NCI-H748 treated with DMSO at 0.1 percent for 48 hours (cell line): ENCODE results near the gene SCARF2.
"Not testable (repeated sequence)": the region's sequence is repeated elsewhere in the genome, so short reads cannot be mapped to it uniquely, and the experiment has no call there.

Experiments used
- DNase-seq: peaks from one replicate; lab custom pipeline; 2025; lab: John Stamatoyannopoulos, UW

SCARF2 gene

DNA sequence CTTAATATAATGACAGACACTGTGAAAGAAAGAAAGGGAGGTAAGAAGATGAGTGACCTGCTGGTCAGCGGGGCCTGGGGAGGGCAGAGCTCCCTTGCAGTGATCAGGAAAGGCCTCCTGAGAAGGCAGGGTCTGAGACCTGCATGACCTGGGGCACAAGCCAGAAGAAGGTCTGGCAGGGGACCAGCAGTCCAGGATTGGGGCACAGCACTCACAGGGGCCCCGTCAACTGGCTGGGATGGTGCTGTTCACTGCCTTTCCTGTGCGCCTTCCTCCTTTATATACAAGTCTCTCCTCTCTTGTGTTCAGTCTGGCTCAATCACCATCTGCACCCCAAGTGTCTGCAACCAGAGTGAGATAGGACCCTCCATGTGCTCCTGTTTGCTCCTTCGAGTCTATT is 22.2 kb upstream of the SCARF2 start:
- no peak for DNase-seq

DNA sequence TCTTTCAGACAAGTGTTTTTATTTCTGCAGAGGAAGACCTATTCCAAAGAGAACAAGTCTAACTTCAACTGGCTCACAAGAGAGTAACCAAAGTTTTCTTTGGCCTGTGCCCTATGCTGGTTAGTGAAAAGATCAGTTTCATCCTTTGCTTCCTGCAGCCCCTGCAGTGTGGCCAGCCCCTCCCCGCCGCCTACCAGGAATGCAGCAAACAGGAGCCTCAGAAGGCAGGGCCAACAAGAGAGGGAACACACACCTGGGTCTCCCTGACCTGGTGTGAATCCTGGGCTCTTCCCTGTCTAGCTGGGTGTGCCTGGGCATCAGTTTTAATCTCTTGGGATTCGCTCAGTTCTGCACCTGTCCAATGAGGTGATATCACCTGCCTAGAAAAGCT is 21.5 kb upstream of the SCARF2 start:
- DNase-seq: no peak

DNA sequence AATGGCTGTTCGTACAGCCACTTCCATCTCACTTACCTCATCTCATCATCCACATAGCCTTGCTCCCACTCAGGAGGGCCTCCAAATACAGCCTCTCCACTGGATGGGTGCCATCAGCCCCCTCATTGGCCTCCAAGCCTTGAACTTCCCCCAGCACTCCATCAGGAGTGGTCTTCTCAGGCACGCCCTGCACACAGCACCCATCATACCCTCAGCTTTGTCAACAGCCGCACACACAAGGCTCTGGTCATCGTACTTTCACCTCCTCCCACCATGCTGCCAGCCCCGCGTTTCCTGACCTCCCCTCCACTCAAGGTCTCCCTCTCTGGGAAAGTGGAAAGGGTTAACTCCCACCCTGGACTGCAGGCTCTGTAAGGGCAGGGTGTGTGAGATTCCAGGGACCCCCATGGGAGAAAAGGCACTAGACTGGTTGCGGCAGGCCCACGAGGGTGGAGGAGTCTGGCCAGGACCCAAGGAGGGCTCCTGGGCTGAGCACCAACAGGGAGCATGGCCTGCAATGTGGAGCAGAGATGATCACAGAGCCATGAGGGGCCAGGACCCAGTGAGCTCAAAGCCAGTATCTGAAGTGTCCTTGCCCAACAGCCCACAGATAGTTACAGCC is 21.0 kb upstream of the SCARF2 start:
- DNase-seq: no peak

DNA sequence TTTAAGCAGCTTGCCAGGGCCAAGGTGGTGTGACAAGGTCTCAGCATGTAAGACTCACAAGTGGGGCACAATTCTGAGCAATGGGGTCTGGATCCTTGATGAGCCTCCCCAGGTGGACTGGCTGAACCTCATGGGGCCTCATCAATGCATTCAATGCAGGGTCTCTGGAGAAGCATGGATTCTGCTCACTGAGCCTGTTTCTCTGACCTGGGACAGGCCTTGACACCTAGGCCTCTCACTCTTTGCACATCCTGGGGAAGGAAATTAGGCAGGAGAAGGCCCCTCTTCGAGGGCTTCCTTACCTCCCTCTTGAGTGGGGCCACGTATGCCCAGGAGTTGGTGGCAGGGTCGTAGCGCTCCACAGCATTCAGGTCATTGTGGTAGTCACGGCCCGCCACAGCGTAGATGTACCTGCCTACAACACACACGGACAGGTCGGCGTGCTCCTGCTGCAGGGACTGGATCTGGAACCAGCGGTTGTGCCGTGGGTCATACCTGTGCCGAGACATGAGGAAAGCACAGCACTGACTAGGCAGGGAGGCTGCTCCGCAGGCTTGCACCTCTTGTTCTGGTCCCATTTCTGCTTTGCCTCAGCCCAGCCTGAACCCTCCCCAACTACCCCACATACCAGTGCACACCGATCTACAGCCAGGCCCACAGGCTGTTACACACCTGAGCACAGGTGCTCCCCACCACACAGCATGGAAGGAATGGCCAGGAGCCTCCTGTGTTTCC is 20.0 kb upstream of the SCARF2 start:
- DNase-seq: no peak

DNA sequence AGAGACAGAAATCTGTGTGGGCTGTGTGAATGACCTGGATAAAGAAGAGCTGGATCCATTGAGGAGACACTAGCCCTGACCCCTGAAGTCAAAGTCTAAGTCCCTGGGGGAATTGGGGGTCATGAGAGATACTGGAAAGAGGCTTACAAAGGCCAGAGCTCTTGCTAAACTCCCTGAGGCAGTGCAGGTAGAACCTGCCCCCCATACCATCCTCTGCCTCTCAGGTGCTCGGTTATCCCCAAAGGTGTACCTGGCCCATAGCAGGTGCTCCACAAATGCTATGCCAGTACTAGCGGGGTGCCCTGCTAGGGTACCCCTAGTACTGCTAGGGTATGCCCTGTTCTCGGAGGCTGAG is 19.1 kb upstream of the SCARF2 start:
- DNase-seq: no peak

DNA sequence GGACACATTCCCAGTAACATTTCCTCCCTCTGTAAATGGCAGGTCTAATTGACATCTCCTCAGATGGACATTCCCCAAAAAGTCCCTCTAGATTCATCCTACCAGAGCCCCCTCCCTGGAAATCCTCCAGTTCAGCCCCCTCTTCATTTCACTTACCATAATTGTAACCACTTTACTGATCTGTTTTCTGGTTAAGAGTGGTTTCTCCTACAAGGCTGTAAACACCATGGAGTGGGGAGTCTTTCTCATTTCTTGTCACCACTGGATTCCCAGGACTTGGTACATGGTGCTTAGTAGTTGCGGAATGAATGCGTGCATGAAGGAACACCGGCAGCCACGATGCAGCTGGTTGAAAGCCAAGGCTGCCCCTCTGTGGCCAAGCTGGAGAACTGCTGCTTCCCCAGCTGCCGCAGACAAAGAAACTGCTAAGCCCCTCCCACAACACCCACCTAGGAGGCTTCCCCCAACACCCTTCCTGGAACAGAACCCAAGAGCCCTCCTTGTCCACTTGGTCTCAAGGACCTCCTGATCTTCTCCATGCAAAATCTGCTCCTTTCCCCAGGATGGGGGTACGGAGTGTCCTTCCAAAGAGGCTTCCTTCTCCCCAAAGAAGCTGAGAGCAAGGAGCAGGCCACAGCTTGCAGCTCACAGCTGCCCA is 18.6 kb upstream of the SCARF2 start:
- DNase-seq: peak; percentile 8

DNA sequence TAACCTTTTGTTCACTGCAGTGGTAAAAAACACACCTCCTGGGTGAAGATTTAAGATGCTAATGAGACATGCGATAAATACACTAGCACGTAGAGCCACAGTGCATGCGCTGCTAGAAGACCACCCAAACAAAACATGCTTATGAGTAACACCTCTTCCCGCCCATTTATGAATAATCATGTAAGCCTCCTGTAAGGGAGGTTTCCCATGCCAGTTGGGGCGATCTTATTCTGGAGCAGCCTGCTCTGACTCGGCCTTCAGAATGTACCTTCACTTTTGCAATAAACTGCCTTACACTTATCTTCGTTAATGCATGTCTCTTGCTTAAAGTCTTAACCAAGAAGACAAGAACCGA is 18.1 kb upstream of the SCARF2 start:
- DNase-seq: no peak

DNA sequence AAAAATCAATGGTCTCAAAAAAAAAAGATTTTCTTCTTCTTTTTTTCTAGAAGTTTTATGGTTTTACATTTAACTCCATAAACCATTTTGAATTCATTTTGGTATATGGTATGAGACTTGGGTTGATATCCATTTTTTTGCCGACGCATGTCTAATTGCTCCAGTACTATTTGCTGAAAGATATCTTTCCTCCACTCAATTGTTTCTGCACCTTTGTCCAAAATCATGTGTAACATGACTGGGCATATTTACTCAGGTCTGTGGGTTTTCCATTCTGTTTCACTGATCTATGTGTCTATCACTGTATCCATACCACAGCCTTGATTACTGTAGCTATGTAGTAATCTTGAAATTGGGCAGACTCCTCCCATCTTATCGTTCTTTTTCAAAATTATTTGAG is 15.6 kb upstream of the SCARF2 start:
- no peak for DNase-seq

DNA sequence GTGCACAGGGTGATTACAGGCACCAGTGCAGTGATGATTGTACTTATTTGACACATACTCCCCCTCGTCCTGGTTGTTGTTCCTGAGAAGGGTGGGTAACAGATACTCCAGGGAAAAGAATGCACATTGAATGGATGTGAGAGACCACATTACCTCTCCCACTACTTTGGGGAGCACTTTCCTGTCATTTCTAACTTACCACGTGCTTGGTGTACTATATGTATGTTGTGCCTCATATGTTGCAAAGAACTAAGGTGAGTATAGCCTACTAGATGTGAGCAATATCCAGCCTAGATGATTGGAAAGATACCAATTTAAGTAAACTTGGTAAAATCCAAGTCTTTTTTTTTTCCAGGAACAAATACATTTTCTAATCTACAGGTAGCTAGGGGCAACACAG is 14.3 kb upstream of the SCARF2 start:
- DNase-seq: no peak

DNA sequence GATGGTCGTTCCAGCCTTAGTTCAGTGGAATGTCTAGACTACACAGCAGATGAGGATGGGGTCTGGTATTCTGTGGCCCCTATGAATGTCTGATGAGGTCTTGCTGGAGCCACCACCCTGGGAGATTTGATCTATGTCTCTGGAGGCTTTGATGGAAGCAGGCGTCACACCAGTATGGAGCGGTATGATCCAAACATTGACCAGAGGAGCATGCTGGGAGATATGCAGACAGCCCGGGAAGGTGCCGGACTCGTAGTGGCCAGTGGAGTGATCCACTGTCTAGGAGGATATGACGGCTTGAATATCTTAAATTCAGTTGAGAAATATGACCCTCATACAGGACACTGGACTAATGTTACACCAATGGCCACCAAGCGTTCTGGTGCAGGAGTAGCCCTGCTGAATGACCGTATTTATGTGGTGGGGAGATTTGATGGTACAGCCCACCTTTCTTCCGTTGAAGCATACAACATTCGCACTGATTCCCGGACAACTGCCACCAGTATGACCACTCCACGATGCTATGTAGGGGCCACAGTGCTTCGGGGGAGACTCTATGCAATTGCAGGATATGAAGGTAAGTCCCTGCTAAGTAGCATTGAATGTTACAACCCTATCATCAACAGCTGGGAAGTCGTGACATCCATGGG is 13.6 kb upstream of the SCARF2 start:
- DNase-seq: not testable (repeated sequence)

DNA sequence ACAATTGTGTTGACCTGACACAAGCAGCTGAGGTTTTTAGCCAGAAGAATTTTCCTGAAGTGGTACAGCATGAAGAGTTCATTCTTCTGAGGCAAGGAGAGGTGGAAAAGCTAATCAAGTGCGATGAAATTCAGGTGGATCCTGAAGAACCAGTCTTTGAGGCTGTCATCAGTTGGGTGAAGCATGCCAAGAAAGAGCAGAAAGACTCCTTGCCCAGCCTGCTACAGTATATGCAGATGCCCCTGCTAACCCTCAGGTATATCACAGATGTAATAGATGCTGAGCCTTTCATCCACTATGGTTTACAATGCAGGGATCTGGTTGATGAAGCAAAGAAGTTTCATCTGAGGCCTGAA is 12.9 kb upstream of the SCARF2 start:
- DNase-seq: no peak

DNA sequence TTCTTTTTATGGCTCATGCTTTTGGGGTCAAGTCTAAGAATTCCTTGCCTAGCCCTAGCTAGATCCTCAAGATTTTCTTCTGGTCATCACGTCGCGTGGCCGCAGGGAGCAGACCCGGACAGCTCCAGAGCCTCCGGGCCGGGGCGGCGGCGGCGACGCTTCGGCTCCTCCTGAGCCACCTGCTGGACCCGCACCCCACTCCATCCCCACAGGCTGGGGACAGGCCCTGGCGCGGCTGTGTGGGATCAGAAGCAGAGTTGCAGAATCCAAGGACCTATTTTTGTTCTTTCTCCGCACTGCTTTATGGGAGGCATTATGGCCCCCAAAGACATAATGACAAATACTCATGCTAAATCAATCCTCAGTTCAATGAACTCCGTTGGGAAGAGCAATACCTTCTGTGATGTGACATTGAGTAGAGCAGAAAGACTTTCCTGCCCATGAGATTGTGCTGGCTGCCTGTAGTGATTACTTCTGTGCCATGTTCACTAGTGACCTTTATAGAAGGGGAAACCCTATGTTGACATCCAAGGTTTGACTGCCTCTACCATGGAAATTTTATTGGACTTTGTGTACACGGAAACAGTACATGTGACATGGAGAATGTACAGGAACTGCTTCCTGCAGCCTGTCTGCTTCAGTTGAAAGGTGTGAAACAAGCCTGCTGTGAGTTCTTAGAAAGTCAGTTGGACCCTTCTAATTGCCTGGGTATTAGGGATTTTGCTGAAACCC is 12.4 kb upstream of the SCARF2 start:
- DNase-seq: no peak

DNA sequence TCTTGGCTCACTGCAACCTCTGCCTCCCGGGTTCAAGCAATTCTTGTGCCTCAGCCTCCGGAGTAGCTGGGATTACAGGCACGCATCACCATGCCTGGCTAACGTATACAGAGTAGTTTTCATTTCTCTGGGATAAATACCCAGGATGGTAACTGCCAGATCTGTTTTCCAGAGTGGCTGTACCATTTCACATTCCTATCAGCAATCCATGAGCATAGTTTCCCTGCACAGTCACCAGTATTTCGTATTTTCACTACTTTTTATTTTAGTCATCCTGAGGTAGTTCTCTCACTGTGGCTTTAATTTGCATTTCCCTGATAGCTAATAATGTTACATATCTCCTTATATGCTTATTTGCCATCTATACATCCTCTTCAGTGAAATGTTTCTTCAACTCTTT is 11.0 kb upstream of the SCARF2 start:
- DNase-seq: no peak

DNA sequence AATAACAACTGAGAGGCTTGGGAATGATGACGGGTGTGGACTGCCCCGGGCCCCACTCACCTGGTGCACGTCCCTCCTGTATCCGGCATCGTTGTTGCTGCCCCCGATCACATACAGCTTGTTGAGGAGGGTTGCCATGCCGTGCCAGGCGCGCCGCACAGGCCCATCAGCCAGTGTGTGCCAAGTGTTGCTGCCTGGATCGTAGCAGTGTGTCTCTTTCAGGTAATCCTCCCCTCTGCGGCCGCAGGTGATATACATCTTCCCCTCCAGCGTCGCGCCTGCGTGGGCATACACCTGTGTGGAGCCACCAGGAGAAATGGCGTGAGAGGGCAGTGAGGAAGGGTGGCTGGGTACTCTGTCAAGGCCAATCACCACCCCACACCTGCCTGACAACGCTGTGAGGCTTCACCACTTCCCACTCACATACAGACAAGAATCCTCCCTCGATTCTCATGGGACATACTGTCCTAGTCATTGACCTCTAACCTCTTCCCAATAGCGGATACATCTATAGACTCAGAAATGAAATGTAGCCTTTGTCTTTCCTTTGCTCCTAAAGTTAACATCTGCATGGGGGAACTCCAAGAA is 8.9 kb upstream of the SCARF2 start:
- no peak for DNase-seq

DNA sequence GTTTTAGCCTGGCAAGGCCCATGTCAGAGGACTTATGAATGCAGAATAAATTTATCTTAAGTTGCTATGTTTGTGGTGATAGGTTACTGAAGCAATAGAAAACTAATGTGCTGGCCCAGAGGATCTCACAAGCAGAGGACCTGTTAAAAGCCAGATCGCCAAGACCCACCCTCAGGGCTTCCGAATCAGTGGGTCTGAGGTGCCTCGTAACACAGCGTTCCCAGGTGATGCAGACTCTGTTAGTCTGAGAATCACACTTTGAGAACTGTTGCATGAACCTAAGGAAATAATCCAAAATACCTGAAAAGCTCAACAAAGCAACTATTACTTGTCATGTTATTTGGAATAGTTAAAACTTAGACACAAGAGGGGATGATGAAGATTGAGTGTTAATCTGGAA is 6.7 kb upstream of the SCARF2 start:
- no peak for DNase-seq

DNA sequence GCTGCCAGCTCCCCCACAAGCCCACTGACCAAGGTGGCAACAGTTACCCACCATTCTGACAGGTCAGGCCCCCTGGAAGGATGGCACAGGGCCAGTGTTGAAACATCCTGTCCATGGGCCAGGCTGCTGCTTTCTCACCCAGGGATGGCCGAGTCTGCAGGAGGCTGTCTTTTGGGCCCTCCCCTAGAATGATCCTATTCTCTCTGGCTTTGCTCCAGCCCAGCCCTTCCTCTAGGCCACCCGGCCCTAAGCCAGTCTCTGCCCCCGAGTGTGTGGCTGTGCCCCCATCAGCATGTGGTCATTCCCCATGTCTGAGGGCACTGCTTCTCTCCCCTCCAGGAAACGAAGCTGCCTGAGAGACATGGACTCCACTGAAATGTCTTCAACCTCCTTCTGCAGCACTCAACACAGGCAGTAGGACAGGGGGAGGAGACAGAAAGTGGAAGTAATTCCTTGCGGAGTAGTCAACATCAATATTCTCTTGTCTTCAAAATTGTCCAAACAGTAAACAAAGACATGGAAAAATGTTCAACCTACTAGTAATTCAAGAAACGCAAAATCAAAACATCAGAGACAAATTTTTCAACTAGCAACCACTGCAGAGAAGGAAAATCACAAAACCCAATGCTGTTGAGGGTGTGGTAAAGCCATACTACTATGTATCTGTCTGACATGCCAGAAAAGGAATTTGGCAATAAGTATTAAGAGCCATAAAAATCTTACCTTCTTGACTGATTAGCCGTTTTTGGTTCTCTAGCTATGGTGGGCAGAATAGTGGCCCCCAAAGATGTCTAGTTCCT is 5.1 kb upstream of the SCARF2 start:
- DNase-seq: no peak

DNA sequence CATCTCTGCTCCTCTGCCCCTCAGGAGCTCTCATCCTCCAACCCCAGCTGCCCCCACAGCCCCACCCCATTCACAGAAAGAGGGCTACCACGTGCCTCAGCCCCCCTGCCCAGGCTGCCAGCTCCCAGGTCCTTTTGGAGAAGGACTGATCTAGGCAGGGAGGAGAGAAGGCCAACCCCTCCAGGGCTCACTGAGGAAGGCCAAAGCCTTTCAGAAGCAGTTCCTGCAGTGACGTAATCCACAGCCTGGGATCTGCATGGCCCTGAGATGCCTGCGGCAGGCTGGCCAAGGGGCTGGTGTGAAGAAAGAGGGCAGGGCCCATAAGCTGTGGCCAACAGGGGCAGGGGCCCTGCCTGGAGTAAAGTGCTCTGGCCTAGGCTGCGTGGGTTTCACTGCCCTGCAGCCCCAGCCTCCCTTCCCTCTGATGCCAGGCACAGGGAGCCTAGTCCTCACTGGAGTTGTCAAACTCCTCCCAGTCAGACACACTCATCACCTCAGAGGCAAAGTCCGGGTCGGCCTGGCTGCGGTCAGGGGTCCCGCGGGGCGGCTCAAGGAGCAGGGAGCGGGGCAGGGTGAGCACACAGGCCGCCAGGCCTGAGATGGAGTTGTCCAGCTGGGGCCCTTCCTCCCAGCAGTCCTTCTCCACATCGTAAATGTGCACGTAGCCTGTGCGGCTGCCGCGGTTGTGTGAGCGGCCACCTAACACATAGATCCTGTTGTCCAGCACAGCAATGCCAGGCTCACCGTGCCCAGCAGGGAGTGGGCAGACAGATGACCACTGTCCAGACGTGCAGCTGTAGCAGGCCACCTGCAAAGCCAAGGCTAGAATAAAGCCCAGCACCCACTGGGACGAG is 4.2 kb upstream of the SCARF2 start:
- DNase-seq: no peak

DNA sequence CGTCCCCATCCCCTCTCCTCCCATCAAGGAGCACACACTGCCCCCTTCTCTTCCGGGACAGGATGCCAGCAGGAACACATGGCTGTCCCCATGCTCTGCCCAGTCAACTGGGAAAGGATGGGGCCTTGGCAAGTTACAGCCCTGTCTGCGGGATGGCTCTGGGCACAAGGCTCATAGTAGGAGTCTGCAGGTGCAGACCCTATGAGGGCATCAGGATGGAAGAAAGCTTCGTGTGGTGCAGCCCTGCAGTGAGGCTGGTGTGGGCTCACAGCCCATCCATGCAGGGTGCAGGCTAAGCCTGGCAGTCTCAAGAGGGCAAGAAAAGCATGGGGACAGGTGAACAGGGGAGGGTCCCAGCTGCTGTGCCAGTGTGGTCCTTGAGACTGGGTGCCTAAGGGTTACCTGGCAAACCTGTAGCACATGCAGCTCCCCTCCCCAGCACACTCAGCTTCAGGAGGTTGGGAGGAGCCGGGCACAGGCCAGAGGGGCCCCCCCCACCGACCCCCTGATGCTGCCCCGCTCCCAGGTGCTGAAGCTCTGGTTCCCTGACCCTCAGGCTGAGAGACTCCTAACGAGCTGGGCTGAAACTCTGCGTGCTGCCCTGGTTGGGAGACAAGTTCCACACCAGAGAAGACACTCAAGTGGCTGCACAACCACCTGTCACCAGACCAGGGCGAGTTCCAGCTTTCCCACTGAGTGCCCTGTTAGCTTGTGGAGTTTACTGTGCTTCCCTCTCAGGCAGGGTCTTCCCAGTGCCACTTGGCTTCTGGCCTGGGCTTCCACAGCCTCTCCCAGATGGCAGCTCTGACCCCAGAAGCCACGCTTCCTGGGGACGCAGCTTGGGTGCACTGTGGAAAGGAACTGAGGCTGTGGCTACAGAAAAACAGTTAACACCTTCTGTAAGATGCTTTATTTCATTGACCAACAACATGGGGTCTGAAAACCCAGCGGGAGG is 3.3 kb upstream of the SCARF2 start:
- no peak for DNase-seq

DNA sequence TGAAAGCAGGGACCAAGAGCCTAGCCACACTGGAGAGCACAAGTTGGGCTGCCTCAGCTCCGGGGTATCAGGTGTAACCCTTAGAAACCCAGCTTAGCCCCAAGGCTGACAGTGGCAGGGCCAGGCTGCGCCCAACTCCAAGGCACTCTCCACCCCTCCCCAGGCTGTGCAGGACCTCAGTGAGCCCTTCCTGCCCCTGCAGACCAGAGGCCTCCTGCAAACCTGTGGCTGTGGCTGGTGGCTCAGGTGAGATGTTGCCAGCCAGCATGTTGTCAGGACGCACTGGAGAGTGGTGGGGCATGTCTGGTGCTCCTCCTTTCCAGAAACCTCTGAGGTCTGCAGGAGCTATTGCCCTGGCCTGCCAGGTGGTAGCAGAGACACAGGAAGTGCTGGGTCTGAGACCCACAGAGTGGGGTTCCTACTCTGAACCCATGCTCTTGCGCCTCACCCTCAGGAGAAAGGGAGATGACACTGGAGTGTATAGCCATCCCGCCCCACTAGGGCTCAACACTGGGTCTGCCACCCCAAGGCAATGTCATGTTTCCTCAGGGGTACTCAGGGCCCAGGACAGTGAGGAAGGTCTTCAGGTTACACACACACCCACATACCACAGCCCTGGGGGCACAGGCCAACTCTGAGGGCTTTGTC is 2.4 kb upstream of the SCARF2 start:
- no peak for DNase-seq
